ENCODE measurements around the gene GALNT15.

DNA sequence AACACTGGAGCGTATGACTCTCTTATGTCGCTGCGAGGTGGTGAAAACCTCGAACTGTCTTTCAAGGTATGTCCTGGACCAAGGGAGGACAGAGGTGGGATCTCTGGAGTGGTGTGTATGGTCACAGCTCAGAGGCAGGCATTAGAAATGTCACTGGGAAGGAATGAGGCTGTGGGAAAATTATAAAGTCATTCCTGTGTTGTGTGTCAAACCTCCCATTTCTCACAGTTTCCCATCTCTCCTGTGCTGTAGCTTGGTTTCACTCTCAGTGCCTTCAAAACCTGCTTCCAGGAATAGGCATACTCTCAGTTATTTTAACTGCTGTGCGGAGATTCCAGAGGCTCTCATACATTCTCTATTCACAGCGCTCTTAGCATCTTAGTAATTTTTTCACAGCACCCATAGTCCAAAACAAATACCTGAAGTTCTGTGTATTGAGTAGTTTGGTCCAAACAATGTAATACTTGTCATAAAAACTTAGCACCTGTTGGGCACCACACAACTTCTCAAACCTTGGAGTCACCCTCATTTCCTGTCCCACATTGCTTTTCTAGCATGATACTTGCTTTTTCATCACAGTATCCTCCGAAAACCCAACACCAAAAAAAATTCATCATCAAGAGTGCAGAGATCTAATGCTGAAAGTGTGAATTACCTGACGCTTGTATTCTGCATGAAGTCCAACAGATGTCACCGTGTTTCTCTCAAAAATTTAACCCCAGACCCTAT, 36.9 kb downstream of the GALNT15 start:
- TF ChIP-seq POLR2A (IDR thresholded peaks at IDR 0.05) = no peak
- TF ChIP-seq, protein P1, sequence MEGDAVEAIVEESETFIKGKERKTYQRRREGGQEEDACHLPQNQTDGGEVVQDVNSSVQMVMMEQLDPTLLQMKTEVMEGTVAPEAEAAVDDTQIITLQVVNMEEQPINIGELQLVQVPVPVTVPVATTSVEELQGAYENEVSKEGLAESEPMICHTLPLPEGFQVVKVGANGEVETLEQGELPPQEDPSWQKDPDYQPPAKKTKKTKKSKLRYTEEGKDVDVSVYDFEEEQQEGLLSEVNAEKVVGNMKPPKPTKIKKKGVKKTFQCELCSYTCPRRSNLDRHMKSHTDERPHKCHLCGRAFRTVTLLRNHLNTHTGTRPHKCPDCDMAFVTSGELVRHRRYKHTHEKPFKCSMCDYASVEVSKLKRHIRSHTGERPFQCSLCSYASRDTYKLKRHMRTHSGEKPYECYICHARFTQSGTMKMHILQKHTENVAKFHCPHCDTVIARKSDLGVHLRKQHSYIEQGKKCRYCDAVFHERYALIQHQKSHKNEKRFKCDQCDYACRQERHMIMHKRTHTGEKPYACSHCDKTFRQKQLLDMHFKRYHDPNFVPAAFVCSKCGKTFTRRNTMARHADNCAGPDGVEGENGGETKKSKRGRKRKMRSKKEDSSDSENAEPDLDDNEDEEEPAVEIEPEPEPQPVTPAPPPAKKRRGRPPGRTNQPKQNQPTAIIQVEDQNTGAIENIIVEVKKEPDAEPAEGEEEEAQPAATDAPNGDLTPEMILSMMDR (IDR thresholded peaks at IDR 0.05) = no peak
